ENCODE measurements around the gene CDC25A. TPM values are rescaled to one million over a fixed set of nuclear protein-coding genes. Genes with fewer than 3 reads are reported as not detected.

Gene CDC25A
- 1 to 10 TPM in 1 of 2 donors, not detected in 1; 2.5 TPM for total RNA-seq

GRCh38 chr3:48188266-48189201, at the start of gene CDC25A:
TSS of gene CDC25A (minus strand) at chr3:48188417. CDS start at chr3:48187947, 470 bp downstream.
- no peaks in the 10 kb centered on the region for H3K9me3 ChIP-seq
- ATAC-seq (ENCODE audit: insufficient number of reproducible peaks, low FRiP score, low read depth) (peak; percentile 96), DNase-seq (ENCODE audit: low spot score) (peak; percentile 91)
- peak within 1 kb of the TSS; percentile 84 for H3K4me3 ChIP-seq
- H3K4me1 ChIP-seq (ENCODE audit: control insufficient read depth in 1 of 2, low read depth in 2 of 2) = peaks cover 5 to 8% of the 10 kb centered on the region in 2 donors
- H3K36me3 ChIP-seq = no peaks in the 10 kb centered on the region
- no peak within 1 kb of the TSS for H3K27ac ChIP-seq
- no peaks in the 10 kb centered on the region for H3K27me3 ChIP-seq (replicated peaks; ENCODE audit: insufficient read depth)
- no peak for TF ChIP-seq CTCF (IDR thresholded peaks at IDR 0.05)

GRCh38 chr3:48236531-48236930, 48.3 kb upstream of the CDC25A start:
- H3K27me3 ChIP-seq (replicated peaks; ENCODE audit: insufficient read depth) = no peaks in the 10 kb centered on the region
- no peak overlapping the region for H3K4me3 ChIP-seq
- H3K9me3 ChIP-seq = no peaks in the 10 kb centered on the region
- ATAC-seq (ENCODE audit: insufficient number of reproducible peaks, low FRiP score, low read depth) (no peak), DNase-seq (ENCODE audit: low spot score) (no peak)
- H3K4me1 ChIP-seq (ENCODE audit: control insufficient read depth in 1 of 2, low read depth in 2 of 2) = peaks cover 0 to 24% of the 10 kb centered on the region in 2 donors
- H3K27ac ChIP-seq = no peak overlapping the region
- no peak for TF ChIP-seq CTCF (IDR thresholded peaks at IDR 0.05)
- H3K36me3 ChIP-seq = no peaks in the 10 kb centered on the region

- no peak for ATAC-seq (ENCODE audit: insufficient number of reproducible peaks, low FRiP score, low read depth)
- H3K4me1 ChIP-seq (ENCODE audit: control insufficient read depth in 1 of 2, low read depth in 2 of 2) = peaks cover 0 to 20% of the 10 kb centered on the region in 2 donors
- H3K36me3 ChIP-seq = no peaks in the 10 kb centered on the region
- H3K9me3 ChIP-seq = no peaks in the 10 kb centered on the region
- H3K27ac ChIP-seq = no peak overlapping the region
- DNase-seq (ENCODE audit: low spot score) = no peak
- H3K27me3 ChIP-seq (replicated peaks; ENCODE audit: insufficient read depth) = no peaks in the 10 kb centered on the region
- TF ChIP-seq CTCF (IDR thresholded peaks at IDR 0.05) = no peak
- H3K4me3 ChIP-seq = no peak overlapping the region
These were observed 45.3 kb upstream of the CDC25A start for GRCh38 chr3:48233542-48233941.

GRCh38 chr3:48232734-48233133, 44.5 kb upstream of the CDC25A start:
- peak overlapping the region; percentile 22 for H3K4me3 ChIP-seq
- ATAC-seq (ENCODE audit: insufficient number of reproducible peaks, low FRiP score, low read depth) = no peak
- no peak for DNase-seq (ENCODE audit: low spot score)
- H3K9me3 ChIP-seq = no peaks in the 10 kb centered on the region
- peak overlapping the region in 1 of 2 donors; percentile 52 for H3K27ac ChIP-seq
- H3K27me3 ChIP-seq (replicated peaks; ENCODE audit: insufficient read depth) = no peaks in the 10 kb centered on the region
- peak; percentile 39 for TF ChIP-seq CTCF (IDR thresholded peaks at IDR 0.05)
- H3K4me1 ChIP-seq (ENCODE audit: control insufficient read depth in 1 of 2, low read depth in 2 of 2) = peaks cover 0 to 20% of the 10 kb centered on the region in 2 donors
- H3K36me3 ChIP-seq = no peaks in the 10 kb centered on the region

GRCh38 chr3:48232232-48232631, 44.0 kb upstream of the CDC25A start:
- no peak overlapping the region for H3K4me3 ChIP-seq
- H3K9me3 ChIP-seq = no peaks in the 10 kb centered on the region
- no peaks in the 10 kb centered on the region for H3K36me3 ChIP-seq
- TF ChIP-seq CTCF (IDR thresholded peaks at IDR 0.05) = no peak
- H3K27ac ChIP-seq = peak overlapping the region in 1 of 2 donors; percentile 52
- DNase-seq (ENCODE audit: low spot score) = no peak
- no peaks in the 10 kb centered on the region for H3K27me3 ChIP-seq (replicated peaks; ENCODE audit: insufficient read depth)
- no peak for ATAC-seq (ENCODE audit: insufficient number of reproducible peaks, low FRiP score, low read depth)
- H3K4me1 ChIP-seq (ENCODE audit: control insufficient read depth in 1 of 2, low read depth in 2 of 2) = peaks cover 0 to 20% of the 10 kb centered on the region in 2 donors
